ENCODE data around the gene KRT81. TPM values are rescaled to one million over a fixed set of nuclear protein-coding genes. Genes with fewer than 3 reads are reported as not detected.
"Not testable (repeated sequence)": the region's sequence is repeated elsewhere in the genome, so short reads cannot be mapped to it uniquely, and the experiment has no call there.

KRT81 gene
- total RNA-seq, 1 experiment from 2014 or later: 2.5 TPM

DNA sequence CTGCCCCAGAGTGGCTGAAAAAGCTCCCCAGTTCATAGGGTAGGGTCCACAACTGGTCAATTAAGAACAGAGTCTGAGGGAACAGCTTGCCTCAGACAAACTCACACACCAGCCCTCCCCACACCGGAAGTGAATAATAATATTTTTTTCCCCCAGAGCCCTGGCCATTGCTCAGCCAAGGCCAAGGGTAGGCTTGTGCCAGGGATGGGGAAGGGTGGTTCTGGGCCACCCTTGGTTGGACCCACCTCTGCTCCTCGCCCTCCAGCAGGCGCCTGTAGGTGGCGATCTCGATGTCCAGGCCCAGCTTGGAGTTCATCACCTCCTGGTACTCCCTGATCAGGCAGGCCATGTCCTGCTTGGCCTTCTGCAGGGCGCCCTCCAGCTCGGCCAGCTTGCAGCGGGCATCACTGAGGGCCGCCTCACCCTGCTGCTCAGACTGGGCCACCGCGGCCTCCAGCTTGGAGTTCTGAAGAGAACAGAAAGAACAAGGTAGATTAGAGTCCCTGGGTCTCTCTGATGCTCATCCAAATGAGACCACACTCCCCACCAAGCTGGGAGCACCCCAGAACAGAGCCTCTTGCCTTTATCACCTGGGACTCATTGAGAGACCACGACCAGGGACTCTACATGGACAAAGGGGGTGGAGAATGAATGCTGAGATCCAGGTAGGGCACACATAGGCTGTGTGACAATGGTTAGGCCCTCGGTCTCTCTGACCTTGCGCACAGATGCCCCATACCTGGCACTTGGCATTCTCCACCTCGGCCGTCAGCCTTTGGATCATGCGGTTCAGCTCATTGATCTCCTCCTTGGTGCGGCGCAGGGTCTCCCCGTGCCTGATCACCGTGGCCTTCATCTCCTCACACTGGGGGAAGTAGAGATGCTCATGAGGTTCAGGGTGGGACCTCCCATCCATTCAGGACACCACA lies 4.2 kb downstream of the KRT81 start:
- H2AFZ ChIP-seq; H3K79me2 ChIP-seq (ENCODE audit: low read depth); H3K27me3 ChIP-seq (ENCODE audit: insufficient read depth, low read depth); intact Hi-C loops (cut with micrococcal nuclease; ENCODE audit: unreplicated experiment); H4K20me1 ChIP-seq (ENCODE audit: insufficient read depth); POLR2A ChIA-PET (ENCODE audit: unreplicated experiment); H3K36me3 ChIP-seq (ENCODE audit: low read depth); H3K9me3 ChIP-seq (ENCODE audit: insufficient read depth, low read depth); BruUV-seq (replicated peaks); DNase-seq; H3K9me2 ChIP-seq (ENCODE audit: insufficient read depth): not testable (repeated sequence)
- H3K4me2 ChIP-seq: peak overlapping the region; percentile 66
- peak overlapping the region; percentile 50; the same call in 1 of the 2 replicates for H3K4me3 ChIP-seq
- H3K27ac ChIP-seq: peak overlapping the region; percentile 22; the same call in 1 of the 2 replicates
- CTCF ChIA-PET: interaction anchor here (0.5 kb wide), 1 partner anchor 236 kb away, joined by 9 read pairs; the partner anchor contains the start of gene NR4A1
- H3F3A ChIP-seq (ENCODE audit: insufficient read depth, low read depth): peaks cover 25% of the 10 kb centered on the region
- H3K4me1 ChIP-seq (replicated peaks; ENCODE audit: insufficient read depth): peaks cover 46% of the 10 kb centered on the region

DNA sequence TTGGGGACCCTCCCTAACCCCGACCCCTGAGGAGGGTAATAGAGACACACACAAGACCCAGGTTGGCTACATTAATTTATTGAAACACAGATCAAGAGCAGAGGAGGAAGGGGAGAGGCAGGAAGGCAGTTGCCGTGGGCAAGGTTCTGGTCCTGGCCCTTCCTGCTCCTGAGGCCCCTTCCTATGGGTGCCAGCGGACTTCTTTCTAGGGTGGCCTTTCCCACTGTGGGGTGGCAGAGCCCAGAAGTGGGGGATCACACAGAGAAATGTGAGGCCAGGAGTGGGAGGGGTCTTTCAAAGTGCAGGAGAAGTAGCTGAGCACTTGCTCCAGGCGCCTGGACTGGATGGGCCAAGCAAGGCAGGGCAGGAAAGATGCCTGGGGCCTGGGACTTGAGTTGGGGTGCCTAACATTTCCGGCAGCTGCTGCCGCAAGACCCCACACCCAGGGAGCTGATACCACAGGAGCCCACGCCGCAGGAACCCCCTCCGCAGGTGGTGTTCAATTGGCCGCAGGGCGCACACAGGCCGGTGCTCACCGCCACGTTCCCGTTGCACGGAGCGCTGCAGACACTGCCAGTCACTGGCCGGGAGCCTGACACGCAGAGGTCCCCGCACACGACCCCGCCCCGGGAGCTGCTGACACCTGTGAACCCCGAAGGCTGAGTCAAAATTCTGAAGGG lies 5.3 kb downstream of the KRT81 start:
- no peak for DNase-seq
- BruUV-seq (replicated peaks): no TSS peak
- Histone ChIP-seq H3K79me2 (ENCODE audit: low read depth) (peaks cover 3% of the 10 kb centered on the region; the same call in 1 of the 2 replicates), H3K4me2 (peak overlapping the region; percentile 66), H3K4me3 (peak overlapping the region; percentile 50; the same call in 1 of the 2 replicates), H3K4me1 (replicated peaks; ENCODE audit: insufficient read depth) (peaks cover 57% of the 10 kb centered on the region), H3K27ac (0 out of 2 replicates have a peak overlapping the region, but pooled peaks have one; percentile 50), H3K9me3 (ENCODE audit: insufficient read depth, low read depth) (no peaks in the 10 kb centered on the region), H3K27me3 (ENCODE audit: insufficient read depth, low read depth) (no peaks in the 10 kb centered on the region), H3K36me3 (ENCODE audit: low read depth) (0 out of 2 replicates have a peak, but pooled peaks cover 3% of the 10 kb centered on the region), H4K20me1 (ENCODE audit: insufficient read depth) (no peaks in the 10 kb centered on the region), H3K9me2 (ENCODE audit: insufficient read depth) (no peaks in the 10 kb centered on the region), H3F3A (ENCODE audit: insufficient read depth, low read depth) (peaks cover 33% of the 10 kb centered on the region), H2AFZ (no peak overlapping the region)
- ChIA-PET CTCF (interaction anchor here (0.5 kb wide), 1 partner anchor 235 kb away, joined by 9 read pairs; the partner anchor contains the start of gene NR4A1), POLR2A (ENCODE audit: unreplicated experiment) (no interaction called here)
- TF ChIP-seq EZH2 (IDR thresholded peaks at IDR 0.05; ENCODE audit: low read depth): no peak
- TF ChIP-seq, protein P1, sequence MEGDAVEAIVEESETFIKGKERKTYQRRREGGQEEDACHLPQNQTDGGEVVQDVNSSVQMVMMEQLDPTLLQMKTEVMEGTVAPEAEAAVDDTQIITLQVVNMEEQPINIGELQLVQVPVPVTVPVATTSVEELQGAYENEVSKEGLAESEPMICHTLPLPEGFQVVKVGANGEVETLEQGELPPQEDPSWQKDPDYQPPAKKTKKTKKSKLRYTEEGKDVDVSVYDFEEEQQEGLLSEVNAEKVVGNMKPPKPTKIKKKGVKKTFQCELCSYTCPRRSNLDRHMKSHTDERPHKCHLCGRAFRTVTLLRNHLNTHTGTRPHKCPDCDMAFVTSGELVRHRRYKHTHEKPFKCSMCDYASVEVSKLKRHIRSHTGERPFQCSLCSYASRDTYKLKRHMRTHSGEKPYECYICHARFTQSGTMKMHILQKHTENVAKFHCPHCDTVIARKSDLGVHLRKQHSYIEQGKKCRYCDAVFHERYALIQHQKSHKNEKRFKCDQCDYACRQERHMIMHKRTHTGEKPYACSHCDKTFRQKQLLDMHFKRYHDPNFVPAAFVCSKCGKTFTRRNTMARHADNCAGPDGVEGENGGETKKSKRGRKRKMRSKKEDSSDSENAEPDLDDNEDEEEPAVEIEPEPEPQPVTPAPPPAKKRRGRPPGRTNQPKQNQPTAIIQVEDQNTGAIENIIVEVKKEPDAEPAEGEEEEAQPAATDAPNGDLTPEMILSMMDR (conservative IDR thresholded peaks at IDR 0.05): no peak
- intact Hi-C loops (cut with micrococcal nuclease; ENCODE audit: unreplicated experiment): no loop called here

DNA sequence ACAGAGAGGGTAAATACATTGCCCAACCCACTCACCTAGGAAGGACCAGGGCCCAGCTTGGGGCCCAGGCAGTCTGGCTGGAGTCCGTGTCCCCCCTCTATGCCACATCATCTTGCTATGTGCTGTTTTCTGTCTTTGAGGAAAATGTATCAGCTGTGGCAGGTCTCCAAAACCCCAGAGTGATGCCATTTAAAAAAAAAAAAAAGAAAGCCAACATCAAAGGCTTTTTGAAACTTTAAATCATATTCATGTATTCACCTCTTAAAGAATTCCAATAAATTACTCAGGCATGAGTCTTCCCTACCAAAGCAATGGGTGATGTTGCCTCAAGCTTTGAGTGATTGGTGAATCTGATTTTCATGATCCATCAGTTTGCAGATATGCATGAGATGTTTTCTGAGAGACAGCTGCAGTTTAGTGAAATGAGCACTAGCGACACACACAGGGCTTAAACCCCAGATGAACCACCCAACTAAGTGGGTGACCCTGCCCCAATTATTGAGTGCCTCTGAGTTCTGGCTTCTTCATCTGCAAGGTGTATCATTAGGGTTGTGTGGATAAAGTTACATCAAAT lies 6.1 kb downstream of the KRT81 start:
- CTCF ChIA-PET: no interaction called here
- H3K27me3 ChIP-seq (ENCODE audit: insufficient read depth, low read depth): no peaks in the 10 kb centered on the region
- no peaks in the 10 kb centered on the region for H3K9me2 ChIP-seq (ENCODE audit: insufficient read depth)
- peaks cover 38% of the 10 kb centered on the region for H3F3A ChIP-seq (ENCODE audit: insufficient read depth, low read depth)
- H3K9me3 ChIP-seq (ENCODE audit: insufficient read depth, low read depth): no peaks in the 10 kb centered on the region
- H3K36me3 ChIP-seq (ENCODE audit: low read depth): 0 out of 2 replicates have a peak, but pooled peaks cover 3% of the 10 kb centered on the region
- BruUV-seq (replicated peaks): no TSS peak
- H3K4me2 ChIP-seq: peak overlapping the region; percentile 66
- H3K4me1 ChIP-seq (replicated peaks; ENCODE audit: insufficient read depth): peaks cover 61% of the 10 kb centered on the region
- no peaks in the 10 kb centered on the region for H4K20me1 ChIP-seq (ENCODE audit: insufficient read depth)
- H2AFZ ChIP-seq: no peak overlapping the region
- H3K4me3 ChIP-seq: no peak overlapping the region
- DNase-seq: peak in 1 of 2 experiments; percentile 83
- H3K27ac ChIP-seq: peak overlapping the region; percentile 50
- POLR2A ChIA-PET (ENCODE audit: unreplicated experiment): no interaction called here
- intact Hi-C loops (cut with micrococcal nuclease; ENCODE audit: unreplicated experiment): no loop called here
- peaks cover 3% of the 10 kb centered on the region; the same call in 1 of the 2 replicates for H3K79me2 ChIP-seq (ENCODE audit: low read depth)
- TF ChIP-seq, protein P1 (conservative IDR thresholded peaks at IDR 0.05): no peak
- no peak for TF ChIP-seq EZH2 (IDR thresholded peaks at IDR 0.05; ENCODE audit: low read depth)

Data from PC-9 (cell line).